HG02759 (cell line): Measurements from ENCODE around the gene CCR2.
"Not testable (repeated sequence)": the region's sequence is repeated elsewhere in the genome, so short reads cannot be mapped to it uniquely, and the experiment has no call there.

ENCODE experiments used
- ATAC-seq: cut with Tn5 transposase; IDR thresholded peaks from one replicate; pipeline ENCODE4 v1.9.1; 2021; ENCODE audit warnings: mild to moderate bottlenecking, moderate library complexity; ENCODE audit not compliant: unreplicated experiment

The CCR2 gene

GRCh38 chr3:46400846-46401245, 46.9 kb downstream of the CCR2 start:
- ATAC-seq, result no peak

- ATAC-seq, result no peak
These were observed 47.7 kb downstream of the CCR2 start for GRCh38 chr3:46401579-46401978.

GRCh38 chr3:46402902-46403301, 49.0 kb downstream of the CCR2 start:
- not testable (repeated sequence) for ATAC-seq

GRCh38 chr3:46405301-46406019, 51.5 kb downstream of the CCR2 start:
- ATAC-seq, result no peak

- no peak for ATAC-seq
These were observed 52.5 kb downstream of the CCR2 start for GRCh38 chr3:46406443-46406787.

- no peak for ATAC-seq
These were observed 53.1 kb downstream of the CCR2 start, which contains the start of the genes CCR5AS and CCRL2 for GRCh38 chr3:46406788-46407611. CCR5AS (minus strand) TSS chr3:46407066. CCRL2 (plus strand) TSS chr3:46407259; CDS start chr3:46408080, 821 bp downstream.

- no peak for ATAC-seq
These were observed 54.1 kb downstream of the CCR2 start for GRCh38 chr3:46407970-46408369.

GRCh38 chr3:46408853-46409252, 54.9 kb downstream of the CCR2 start:
- ATAC-seq, result no peak

GRCh38 chr3:46409739-46410489, 56.0 kb downstream of the CCR2 start:
- ATAC-seq, result no peak
